CD4-positive, alpha-beta T cell treated with Interleukin-17A for 4 hours (primary cell): ENCODE results near the gene SDK1.

Experiments
- DNase-seq: peaks from one replicate; pipeline ENCODE4 v3.0.0-alpha.2; 2020; ENCODE audit warnings: mixed read lengths

Gene SDK1

DNA sequence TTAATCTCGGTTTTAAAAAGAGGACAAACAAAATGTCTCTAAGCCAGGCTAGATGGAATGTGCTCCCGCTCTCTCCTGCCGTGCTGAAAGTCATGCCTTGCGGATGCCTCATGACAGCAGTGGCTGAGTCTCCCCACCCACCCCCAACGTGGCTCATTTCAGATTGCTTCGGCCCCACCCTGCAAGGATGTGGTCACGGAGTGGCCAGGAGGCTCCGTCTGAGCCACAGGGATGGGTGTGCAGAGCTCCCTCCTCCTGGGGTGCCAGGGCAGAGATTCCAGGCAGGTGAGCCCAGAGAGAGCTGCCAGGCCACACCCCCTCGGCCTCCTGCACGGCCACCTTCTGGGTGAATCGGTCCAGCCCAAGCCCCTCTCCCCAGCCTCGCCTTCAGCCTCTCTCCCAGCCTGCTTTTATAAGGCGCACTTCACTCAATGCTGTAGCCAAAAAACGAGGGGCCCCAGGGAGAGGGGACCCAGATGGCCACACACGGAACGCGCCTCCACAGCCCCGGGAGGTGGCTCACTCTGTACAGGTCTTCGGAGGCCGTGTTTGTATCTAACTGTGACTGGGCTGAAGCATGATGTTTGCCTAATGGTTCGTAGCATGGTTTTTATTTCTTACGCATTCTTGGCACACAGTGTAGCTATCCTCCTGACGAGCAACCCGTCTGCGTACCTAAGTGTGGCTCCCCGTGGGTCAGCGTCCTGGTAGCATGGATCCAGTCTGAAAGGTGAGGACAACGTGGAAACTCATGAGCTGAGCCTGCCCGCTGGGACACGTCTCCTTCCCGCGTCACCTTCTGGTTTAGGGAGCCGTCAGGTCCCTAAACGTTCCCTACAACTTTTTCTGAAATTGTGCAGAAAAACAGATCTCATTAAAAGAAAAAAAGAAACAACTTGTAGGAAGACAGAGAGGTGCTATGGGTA is 967.3 kb downstream of the SDK1 start:
- DNase-seq: no peak

DNA sequence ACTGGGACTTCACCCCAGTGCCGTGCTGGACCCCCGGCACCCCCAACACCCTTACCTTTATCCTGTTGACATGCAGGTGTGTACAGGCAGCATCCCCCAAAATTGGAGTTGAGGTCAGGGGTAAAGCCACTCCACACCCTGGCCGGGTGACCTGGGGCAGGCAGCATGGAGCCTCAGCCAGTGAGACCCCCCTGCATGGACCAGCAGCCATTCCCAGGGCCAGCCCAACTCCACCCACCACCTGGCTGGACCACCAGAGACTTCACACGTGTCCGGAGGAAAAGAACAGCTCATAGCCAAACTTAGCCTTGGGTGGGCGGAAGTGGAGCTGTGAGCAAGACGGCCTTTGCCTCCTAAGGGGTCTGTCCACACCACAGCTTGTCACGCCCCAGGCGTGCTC is 968.0 kb downstream of the SDK1 start:
- DNase-seq: no peak

DNA sequence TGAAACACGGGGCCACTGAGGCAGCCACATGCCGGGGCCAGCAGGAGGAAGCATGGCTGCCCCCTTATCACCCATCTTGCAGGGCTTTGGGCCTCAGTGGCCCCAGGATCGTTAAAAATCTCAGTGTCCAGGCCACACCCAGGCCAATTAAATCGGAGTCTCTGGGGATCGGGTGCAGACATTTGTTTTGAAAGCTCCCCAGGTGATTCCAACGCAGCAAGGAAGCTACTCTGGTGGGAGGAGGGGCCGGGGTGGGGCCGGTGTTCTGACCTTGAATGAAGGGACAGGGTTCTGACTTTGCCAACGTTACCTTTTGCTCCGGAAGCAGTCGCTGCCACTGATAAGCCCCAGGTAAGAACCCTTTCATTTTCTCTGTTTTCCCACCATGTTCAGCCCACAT is 968.7 kb downstream of the SDK1 start:
- DNase-seq: no peak

DNA sequence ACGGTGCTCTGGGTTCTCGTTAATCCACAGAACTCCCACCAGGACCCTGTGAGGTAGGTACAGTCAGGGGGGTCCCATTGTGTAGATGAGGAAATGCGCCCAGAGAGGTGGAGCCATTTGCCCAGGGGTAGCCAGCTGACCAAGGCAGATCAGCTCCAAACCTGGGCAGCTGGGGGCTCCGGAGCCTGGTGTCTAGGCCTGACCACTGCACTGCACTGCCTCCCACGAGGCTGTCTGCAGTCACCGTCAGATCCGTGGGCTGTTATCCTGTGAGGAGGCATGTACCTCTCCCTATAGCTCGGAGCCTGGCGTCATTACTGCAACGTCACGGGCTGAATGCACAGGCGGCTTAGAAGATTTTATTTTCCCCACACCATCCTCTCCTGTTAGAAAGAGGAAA is 969.2 kb downstream of the SDK1 start:
- DNase-seq: no peak

DNA sequence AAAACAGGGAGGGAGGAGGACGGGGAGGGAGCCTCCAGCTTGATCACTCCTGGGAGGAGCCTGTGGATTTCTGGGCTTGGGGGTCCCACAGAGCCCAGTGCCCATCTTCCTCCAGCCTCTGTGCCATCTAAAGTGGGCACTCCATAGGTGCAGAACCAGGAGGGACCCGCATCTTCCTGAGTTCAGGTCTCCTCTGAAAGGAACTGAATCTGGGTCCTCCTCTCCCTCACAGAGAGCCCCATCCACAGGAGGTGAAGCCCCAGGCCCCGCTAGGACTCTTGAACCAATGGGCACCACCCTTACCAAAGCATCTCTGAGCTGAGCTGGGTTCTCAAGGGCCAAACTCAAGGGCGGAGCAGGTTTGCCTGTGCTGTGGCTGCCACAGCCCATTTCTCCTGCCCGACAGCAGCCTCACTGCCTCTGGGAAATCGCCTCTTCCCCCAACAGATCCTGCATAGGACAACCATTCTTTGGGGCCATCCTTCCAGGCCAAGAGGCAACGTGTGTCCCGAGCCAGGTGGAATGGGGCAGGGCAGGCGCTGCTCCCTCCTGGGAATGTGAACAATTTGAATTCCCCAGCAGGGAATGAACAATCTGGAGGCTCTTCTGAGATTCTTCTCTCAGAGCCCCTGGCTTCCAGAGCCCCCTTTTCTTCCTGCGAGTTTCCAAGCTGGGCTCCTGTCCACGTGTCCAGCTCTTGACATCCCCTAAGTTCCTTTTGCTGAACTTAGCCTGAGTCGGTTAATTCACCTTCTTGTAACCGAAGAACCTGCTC is 970.1 kb downstream of the SDK1 start:
- DNase-seq: no peak

DNA sequence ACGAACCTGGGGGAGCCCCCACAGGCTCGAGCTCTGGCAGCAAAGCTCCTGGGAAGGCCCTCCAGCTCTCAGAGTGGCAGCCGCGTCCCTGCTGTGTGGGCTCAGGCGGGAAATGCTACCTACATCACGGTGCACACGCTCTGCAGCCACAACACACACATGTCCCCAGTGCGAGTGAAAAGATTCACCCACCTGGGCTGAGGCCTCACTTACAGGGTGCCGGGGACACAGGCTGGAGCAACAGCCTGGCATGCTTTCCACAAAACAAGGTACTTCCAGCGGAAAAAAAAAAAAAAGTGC is 970.6 kb downstream of the SDK1 start:
- no peak for DNase-seq

DNA sequence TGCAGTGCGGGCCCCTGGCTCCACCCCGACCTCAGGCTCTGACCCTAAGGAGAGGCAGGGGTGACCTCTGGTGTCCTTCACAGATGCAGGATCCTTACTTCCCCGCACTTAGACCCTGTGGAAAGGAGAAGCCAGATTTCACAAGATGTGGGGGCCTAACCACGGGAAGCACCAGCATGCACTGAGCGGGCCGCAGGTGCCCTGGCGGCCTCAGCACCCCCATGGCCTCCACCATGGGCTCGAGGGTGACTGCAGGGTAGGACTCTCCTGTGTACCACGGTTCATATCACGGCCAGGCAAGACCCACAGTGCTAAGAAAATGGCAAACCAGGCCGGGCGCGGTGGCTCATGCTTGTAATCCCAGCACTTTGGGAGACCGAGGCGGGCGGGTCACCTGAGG is 971.1 kb downstream of the SDK1 start:
- DNase-seq: no peak

DNA sequence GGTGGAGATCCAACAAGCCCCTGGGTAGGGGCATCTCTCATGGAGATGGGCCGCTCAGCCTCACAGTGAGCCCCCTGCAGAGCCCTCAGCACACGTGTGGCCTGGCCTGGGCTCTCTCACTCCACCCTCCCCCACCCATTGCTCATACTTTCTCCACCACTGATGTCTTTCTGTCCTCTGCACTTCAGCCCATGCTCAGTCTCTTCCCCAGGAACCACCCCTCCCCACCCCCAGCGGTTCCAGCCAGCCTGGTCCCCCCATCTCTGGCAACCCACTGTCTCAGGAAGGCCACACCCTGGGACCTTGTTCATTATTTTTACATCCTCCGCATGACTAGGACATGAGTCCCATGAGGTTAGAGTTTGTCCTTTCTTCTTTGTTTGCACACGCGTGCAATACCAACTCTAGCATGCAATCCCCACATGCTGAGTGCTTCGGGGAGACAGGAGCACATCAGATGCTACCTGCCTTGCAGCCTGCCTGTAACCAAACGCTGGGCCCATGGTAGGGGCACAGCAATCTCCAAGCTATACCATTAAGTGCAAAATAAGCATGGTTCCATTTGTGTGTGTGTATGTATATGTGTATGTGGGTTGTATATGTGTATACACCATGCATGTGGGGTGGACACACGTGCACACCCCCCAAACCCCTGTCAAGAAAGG is 972.6 kb downstream of the SDK1 start:
- DNase-seq: no peak

DNA sequence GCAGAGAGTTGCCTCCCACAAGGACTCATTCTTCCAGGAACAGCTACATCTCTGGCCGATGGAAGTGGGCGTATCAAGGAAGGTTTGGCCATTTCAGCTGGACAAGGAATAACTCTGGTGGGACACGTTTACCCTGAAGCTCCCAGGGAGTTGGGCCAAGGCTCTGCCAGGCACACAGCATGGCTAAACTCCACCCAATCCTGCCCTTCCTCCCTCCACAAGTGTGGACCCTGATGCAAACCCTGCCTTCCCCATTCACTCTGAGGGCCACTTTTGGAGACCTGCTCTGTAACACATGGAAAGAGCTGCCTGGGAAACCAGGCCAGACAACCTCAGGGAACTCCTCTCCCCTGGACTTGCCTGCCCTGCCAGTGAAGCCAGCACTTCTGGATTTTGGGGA is 973.2 kb downstream of the SDK1 start:
- DNase-seq: no peak

DNA sequence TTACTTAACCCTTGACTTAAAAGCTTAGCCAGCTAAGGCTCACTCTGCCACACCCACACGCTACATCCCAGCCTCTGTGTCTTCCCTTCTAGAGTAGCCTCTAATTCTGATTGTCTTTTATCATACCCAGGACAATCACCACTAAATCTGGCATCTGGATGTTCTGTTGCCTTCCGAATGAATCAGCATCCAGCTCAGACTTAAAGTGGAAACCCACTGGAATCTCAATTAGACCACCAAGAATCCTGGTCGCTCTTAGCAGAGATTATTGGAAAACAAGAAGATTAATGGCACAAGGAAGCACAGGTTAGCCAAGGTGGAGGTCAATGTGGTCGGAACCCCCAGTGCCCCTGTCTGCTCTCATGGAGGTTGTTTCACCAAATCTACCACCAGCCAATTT is 976.9 kb downstream of the SDK1 start:
- no peak for DNase-seq

DNA sequence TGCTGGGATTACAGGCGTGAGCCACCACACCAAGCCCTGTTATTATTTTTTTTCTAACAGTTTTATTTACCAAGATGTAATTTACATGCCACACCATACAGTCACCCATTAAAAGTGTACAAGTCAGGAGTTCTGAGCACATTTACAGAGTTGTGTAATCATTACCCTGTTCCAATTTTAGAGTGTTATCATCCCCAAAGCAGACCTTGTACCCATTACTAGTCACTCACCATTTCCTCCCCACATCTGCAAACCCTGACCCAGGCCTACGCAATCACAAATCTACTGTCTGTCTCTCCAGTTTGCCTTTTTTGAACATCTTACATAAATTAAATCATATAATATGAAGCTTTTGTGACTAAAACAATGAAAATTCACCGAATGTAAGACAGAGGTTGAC is 978.2 kb downstream of the SDK1 start:
- DNase-seq: no peak

DNA sequence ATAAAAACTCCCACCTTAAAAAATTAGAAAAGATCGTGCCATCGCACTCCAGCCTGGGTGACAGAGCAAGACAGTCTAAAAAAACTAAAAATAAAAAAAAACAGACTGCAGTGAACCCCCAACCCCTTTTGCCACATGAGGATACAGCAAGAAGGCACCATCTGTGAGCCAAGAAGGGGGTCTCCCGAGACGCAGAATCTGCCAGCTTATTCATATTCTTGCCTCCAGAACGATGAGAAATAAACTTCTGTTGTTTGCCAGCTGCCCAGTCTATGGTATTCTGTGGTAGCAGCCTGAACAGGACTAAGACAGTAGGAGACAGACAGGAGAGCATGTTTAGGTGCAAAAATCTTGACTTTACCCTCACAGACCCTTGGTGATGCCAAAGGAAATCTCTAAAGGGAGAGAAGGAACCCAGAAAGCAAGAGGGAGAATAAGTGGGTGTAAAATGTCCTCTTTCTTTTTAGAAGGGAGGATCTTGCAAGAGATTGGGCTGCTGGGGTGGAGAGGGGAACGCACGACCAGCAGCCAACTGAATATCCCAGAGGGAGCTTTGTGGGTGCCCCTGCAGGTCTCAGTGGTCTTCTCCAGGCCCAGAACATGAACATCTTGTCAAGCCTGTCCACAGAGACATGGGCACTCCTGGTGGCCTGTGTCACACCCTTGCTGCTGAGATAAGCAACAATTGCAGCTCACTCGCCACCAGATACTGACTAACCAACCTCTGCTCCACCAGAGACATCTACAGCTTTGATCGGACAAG is 980.4 kb downstream of the SDK1 start:
- DNase-seq: no peak

DNA sequence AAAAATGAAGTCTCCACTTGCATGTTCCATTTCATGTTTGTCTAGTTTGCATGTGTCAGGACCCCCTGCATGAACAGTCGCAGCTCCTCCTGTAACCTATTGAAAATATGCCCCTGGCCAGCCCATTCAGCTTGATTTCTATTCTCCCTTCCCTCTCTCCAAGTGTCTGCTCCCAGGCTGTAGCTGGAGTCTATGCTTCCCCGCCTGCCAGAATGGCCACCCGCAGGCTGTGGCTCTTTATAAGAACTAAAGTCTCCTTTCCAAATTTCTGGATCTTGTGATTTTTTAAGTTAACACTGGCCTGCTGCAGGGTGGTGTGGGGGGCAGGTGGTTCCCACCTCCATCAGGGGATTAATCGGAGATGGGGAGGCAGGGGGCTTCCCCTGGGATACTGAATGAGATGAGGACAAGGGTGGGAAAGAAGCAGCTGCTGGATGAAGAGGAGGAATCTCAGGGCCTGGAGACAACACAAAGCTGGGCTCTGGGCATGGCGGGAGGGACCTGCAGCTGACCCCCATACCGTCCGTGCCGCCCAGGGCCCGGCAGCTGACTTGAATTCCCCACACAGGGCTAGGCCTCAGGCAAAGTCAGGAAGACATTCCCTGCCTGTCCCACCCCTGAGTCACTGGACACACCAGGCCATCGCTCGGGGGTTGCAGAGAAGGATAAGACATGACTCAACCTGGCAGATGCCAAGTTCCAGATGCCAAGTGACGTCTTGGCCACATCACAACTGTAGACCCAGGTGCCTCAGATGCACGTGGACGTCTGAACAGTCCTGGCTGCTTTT is 981.6 kb downstream of the SDK1 start:
- DNase-seq: no peak

DNA sequence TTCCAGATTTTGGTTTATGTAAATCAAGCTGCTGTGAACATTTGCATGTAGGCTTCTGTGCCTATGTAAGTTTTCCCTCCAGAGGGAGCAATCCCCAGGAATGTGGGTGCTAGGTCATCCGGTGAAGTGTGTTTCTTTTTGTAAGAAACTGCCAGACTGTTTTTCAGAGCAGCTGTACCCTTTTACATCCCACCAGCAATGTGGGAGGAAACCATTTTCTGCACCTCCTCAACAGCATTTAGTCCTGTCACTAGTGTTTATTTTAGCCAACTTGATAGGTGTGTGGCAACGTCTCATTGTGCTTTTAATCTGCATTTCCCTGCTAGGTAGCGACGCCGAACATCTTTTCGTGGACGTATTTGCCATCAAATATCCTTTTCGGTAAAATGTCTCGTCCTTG is 985.3 kb downstream of the SDK1 start:
- DNase-seq: no peak

DNA sequence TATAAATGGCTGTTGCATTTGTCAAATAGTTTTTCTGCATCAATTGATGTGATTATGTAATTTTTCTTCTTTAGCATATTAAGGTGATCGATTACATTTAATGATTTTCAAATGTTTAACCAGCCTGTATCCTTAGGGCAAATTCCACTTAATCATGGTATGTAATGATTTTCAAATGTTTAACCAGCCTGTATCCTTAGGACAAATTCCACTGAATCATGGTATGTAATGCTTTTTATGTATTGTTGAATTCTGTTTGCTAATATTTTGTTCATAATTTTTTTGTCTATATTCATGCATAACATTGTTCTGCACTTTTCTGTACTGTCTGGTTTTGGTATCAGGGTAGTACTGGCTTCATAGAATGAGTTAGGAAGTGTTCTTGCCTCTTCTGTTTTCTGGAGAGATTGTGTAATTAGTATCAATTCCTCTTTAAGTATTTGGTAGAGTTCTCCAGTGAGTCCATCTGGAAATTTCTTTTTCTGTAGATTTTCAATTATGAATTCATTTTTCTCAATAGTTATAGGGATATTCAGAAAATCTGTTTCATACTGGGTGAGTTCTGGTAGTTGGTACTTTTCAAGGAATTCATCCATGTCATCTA is 987.8 kb downstream of the SDK1 start:
- DNase-seq: no peak

DNA sequence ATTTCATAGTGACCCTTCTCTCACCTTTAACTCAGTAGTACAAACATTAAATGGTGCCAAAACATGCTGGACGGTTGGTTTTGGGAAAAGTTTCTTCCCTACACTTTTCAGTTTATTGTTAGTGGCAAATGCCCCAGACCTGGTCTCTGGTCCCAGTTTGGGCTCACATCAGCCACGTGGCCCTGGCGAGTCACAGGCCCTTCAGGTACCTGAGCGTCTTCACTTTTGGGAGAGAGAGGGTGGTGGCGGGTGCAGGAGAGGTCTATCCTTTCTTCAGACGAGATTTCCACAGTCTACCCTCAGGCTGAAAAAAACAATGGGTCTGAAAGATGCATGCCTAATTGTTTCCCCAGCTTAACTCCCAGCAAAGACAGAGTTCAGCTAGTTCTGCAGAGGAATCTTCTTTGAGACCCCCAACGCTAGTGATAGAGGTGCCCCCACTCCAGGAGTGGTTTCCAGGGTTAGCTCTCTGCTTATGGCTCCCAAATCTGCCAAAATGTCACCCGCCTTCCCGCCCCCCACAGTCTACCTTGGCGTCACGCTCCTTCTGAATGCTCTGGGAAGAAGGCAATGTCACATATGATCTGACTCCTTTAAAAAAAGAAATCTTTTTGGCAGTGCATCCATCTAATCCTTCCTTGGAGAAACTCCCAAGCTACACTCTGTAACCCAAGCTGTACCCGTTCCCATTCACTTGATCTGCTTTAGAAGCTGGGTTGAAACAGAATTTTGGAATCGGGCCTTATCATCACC is 996.3 kb downstream of the SDK1 start:
- no peak for DNase-seq

DNA sequence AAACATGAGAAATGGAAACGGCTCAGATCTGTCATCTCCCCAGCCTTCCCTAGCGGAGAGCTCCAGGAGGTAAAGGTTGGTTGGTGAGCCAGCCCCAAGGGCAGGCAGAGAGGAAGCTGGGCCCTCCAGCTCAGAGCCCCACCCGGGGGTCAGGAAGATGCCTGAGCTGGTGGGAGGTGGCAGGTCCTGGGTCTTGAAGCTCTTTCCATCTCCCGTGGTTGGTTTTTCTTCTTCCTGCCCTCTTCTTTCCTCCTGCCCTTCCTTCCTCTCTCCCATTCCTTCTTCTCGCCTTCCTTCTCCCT is 996.8 kb downstream of the SDK1 start:
- no peak for DNase-seq

DNA sequence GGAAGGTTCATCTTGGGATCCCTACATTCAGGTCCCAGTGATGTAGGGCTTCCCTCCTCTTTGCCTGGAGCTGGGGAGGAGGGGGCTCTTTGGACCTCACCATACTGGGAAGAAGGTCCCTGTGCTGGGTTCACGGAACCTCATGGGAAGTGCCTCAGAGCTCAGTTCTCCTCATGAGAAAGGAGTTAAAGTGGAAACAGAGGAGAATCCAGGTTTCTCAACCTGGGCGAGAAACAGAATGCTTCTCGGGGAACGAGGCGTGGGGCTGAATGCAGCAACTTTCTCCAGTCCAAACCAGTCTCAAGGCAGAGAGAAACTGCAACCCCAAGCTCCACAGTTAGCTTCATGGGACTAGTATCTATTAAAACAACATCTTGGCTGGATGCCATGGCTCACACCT is 998.4 kb downstream of the SDK1 start:
- no peak for DNase-seq

DNA sequence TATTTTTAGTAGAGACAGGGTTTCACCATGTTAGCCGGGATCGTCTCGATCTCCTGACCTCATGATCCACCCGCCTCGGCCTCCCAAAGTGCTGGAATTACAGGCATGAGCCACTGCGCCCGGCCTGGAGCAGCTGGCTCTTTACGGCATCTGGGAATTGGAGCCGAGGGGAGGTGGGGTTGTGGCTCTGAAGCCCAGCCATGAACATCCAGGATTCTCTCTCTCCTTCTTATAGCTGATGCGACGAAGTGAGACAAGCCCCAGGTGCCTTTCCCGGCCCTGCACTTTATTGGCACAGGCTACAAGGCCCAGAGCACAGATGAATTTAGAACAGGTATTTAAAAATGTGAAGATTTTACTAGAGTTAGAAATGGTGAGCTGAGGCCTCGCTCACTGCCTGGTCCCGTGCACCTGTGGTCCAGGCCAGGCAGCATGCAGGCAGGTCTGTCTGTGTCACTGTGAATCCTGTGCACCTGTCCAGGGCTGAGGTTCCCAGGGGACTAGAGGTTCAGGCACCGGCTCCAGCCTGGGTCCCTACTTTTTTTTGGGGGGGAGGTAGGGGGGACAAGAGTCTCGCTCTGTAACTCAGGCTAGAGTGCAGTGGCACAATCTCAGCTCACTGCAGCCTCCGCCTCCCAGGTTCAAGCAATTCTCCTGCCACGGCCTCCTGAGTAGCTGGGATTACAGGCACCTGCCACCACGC is 1001.3 kb downstream of the SDK1 start:
- no peak for DNase-seq

DNA sequence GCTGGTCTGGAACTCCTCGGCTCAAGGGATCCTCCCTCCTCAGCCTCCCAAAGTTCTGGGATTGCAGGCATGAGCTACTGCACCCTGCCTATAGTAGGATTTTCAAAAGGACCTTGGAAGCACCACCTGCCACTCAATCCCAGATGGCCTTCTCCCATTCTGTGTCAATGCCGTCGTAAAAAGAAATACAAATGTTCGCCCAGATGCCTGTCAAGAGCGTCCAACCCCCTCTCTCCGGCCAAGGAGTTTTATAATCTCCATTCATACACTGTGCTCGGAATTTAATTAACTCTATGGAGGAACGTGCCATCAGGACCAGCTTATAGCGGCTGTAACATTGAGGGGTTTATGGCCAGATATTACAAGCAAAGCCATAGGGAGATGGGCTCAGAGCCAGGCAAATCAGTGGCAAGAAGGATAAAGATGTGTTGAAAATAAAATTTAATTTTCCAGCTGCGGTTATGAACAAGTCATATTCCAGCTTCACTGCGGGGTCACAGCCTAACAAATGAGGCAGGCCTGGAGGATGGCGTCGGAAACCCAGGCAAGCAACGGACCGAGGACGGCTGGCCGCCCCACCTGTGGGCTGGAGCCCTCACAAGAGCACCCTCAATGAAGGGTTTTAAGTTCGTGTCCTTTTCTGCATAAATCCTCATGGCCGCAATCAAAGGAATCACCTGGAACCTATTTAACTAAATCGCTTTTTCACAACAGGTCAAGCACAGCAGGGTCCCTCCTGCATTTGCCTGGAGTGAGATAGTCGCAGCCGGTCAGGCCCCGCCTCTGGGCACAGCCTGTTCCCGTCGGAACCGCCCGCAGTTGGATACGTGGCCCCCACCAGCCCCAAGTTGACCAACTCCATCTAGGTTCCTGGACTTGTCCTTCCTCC is 1006.5 kb downstream of the SDK1 start:
- no peak for DNase-seq
